Measurements from ENCODE around the gene EEF1AKMT1. TPM values are rescaled to one million over a fixed set of nuclear protein-coding genes. Genes with fewer than 3 reads are reported as not detected.

The EEF1AKMT1 gene
- total RNA-seq, 1 experiment from 2014 or later: 1.5 TPM

DNA sequence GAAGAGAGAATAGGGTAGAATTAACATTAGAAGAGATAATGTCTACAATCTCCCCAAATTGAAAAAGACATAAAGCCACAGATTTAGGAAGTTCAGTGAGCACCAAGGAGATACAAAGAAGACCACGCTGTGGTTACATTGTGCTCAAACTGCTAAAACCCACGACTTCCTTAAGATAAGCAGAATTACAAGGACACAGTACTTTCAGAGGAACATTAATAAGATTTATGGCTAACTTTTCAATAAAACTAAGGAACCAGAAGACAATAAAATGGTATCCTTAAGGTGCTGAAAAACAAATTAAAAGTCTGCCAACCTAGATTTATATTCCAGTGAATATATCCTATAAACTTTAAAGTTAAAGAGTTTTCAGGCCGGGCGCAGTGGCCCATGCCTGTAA is 77.7 kb downstream of the EEF1AKMT1 start:
- Histone ChIP-seq H3K27ac (ENCODE audit: low read length) (no peak overlapping the region), H3K4me1 (ENCODE audit: low read length) (peaks cover 4% of the 10 kb centered on the region)
- no peak for DNase-seq

DNA sequence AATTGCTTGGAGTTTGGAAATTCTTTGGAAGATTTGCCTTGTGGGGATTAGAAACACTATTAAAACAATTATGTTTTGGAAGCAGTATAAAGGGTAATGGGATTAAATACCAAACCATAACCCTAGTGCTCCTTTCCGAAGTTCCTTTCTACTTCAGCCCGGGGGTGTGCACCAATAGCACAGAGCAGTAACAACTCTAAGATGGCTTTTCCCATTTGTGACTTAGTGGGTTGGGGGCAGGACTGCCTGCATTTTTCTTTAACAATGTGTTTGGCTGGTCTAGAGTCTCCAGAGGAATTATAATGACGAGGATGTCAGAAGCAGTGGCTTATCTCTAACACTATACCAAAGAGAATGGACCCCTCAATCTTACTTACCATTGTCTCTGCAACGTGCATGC is 82.1 kb downstream of the EEF1AKMT1 start:
- no peaks in the 10 kb centered on the region for H3K4me1 ChIP-seq (ENCODE audit: low read length)
- no peaks in the 10 kb centered on the region for H3K9me3 ChIP-seq (ENCODE audit: low read length)
- no peaks in the 10 kb centered on the region for H3K36me3 ChIP-seq (ENCODE audit: insufficient read depth, low read length)
- H3K9ac ChIP-seq (ENCODE audit: low read length): no peak overlapping the region
- H3K9me2 ChIP-seq (replicated peaks; ENCODE audit: insufficient read depth, low read length): no peaks in the 10 kb centered on the region
- DNase-seq: no peak
- no peak overlapping the region for H3K4me2 ChIP-seq (ENCODE audit: low read depth, low read length, poor library complexity, severe bottlenecking)
- H4K20me1 ChIP-seq (ENCODE audit: insufficient read depth, low read depth, low read length): 0 out of 2 replicates have a peak, but pooled peaks cover 3% of the 10 kb centered on the region
- H3K79me2 ChIP-seq (ENCODE audit: low read length): no peaks in the 10 kb centered on the region
- H3K27me3 ChIP-seq (ENCODE audit: low read length): no peaks in the 10 kb centered on the region
- H2AFZ ChIP-seq (ENCODE audit: low read length): no peak overlapping the region
- H3K27ac ChIP-seq (ENCODE audit: low read length): no peak overlapping the region
- no peak overlapping the region for H3K4me3 ChIP-seq (ENCODE audit: low read length)

More for the DNA sequence above, 77.7 kb downstream of the EEF1AKMT1 start:
- H3K4me2 ChIP-seq (ENCODE audit: low read depth, low read length, poor library complexity, severe bottlenecking): no peak overlapping the region
- no peaks in the 10 kb centered on the region for H3K9me2 ChIP-seq (replicated peaks; ENCODE audit: insufficient read depth, low read length)
- H3K27me3 ChIP-seq (ENCODE audit: low read length): no peaks in the 10 kb centered on the region
- no peak overlapping the region for H3K4me3 ChIP-seq (ENCODE audit: low read length)
- no peaks in the 10 kb centered on the region for H3K9me3 ChIP-seq (ENCODE audit: low read length)
- 0 out of 2 replicates have a peak, but pooled peaks cover 3% of the 10 kb centered on the region for H4K20me1 ChIP-seq (ENCODE audit: insufficient read depth, low read depth, low read length)
- H3K36me3 ChIP-seq (ENCODE audit: insufficient read depth, low read length): no peaks in the 10 kb centered on the region
- H3K79me2 ChIP-seq (ENCODE audit: low read length): no peaks in the 10 kb centered on the region
- no peak overlapping the region for H2AFZ ChIP-seq (ENCODE audit: low read length)
- H3K9ac ChIP-seq (ENCODE audit: low read length): no peak overlapping the region

DNA sequence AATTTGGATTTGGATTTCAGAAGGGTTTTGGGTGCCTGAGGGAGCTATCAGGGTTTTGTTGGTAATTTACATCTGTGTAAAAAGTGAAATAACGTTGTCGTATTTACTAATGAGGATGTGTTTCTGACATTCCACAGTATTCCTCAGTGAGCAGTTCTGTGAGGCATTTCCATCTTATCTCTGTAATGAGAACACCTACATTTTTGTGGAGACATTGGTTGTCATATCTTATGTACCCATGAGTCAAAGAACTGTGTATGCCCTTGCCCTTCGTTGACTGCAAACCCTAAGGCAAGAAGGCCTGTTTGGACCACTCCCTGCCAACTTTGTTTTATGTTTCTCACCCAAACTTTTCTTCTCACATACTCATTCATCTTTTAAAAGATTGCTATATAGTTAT is 84.5 kb downstream of the EEF1AKMT1 start:
- DNase-seq: no peak
- Histone ChIP-seq H3K4me1 (ENCODE audit: low read length) (no peaks in the 10 kb centered on the region), H4K20me1 (ENCODE audit: insufficient read depth, low read depth, low read length) (0 out of 2 replicates have a peak, but pooled peaks cover 3% of the 10 kb centered on the region), H3K79me2 (ENCODE audit: low read length) (no peaks in the 10 kb centered on the region), H3K4me3 (ENCODE audit: low read length) (no peak overlapping the region), H3K9me2 (replicated peaks; ENCODE audit: insufficient read depth, low read length) (no peaks in the 10 kb centered on the region), H2AFZ (ENCODE audit: low read length) (no peak overlapping the region), H3K27me3 (ENCODE audit: low read length) (no peaks in the 10 kb centered on the region), H3K9ac (ENCODE audit: low read length) (no peak overlapping the region), H3K4me2 (ENCODE audit: low read depth, low read length, poor library complexity, severe bottlenecking) (no peak overlapping the region), H3K9me3 (ENCODE audit: low read length) (no peaks in the 10 kb centered on the region), H3K27ac (ENCODE audit: low read length) (no peak overlapping the region), H3K36me3 (ENCODE audit: insufficient read depth, low read length) (no peaks in the 10 kb centered on the region)

GRCh38 chr13:20686863-20687579 is 86.7 kb downstream of the EEF1AKMT1 start:
- no peaks in the 10 kb centered on the region for H3K79me2 ChIP-seq (ENCODE audit: low read length)
- H3K4me2 ChIP-seq (ENCODE audit: low read depth, low read length, poor library complexity, severe bottlenecking): no peak overlapping the region
- no peaks in the 10 kb centered on the region for H3K36me3 ChIP-seq (ENCODE audit: insufficient read depth, low read length)
- no peak overlapping the region for H3K4me3 ChIP-seq (ENCODE audit: low read length)
- no peaks in the 10 kb centered on the region for H3K9me3 ChIP-seq (ENCODE audit: low read length)
- H3K4me1 ChIP-seq (ENCODE audit: low read length): no peaks in the 10 kb centered on the region
- no peaks in the 10 kb centered on the region for H3K9me2 ChIP-seq (replicated peaks; ENCODE audit: insufficient read depth, low read length)
- no peaks in the 10 kb centered on the region for H4K20me1 ChIP-seq (ENCODE audit: insufficient read depth, low read depth, low read length)
- H3K27me3 ChIP-seq (ENCODE audit: low read length): no peaks in the 10 kb centered on the region
- no peak overlapping the region for H3K27ac ChIP-seq (ENCODE audit: low read length)
- H3K9ac ChIP-seq (ENCODE audit: low read length): no peak overlapping the region
- DNase-seq: no peak
- H2AFZ ChIP-seq (ENCODE audit: low read length): no peak overlapping the region

DNA sequence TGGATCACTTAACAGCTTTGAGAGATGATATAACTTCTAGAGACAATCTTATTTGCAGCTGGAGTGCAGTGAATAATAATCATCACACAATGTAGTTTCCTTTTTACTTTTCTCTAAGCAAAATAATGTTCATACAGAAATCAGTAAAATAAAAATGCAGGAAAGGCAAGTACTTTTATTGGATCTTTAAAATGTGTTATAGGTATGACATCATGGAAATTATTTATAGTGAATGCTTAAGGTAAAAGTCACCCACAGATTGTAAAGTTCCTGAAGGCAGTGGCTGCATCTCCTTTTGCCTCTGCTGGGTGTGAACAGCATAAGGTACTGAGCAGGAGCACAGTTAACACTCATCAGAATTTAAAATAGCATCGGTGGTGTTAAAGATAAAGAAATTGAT is 87.6 kb downstream of the EEF1AKMT1 start:
- Histone ChIP-seq H3K27ac (ENCODE audit: low read length) (no peak overlapping the region), H4K20me1 (ENCODE audit: insufficient read depth, low read depth, low read length) (no peaks in the 10 kb centered on the region), H3K79me2 (ENCODE audit: low read length) (no peaks in the 10 kb centered on the region), H3K9me3 (ENCODE audit: low read length) (no peaks in the 10 kb centered on the region), H3K9ac (ENCODE audit: low read length) (no peak overlapping the region), H3K4me3 (ENCODE audit: low read length) (no peak overlapping the region), H3K27me3 (ENCODE audit: low read length) (no peaks in the 10 kb centered on the region), H3K4me2 (ENCODE audit: low read depth, low read length, poor library complexity, severe bottlenecking) (no peak overlapping the region), H2AFZ (ENCODE audit: low read length) (no peak overlapping the region), H3K9me2 (replicated peaks; ENCODE audit: insufficient read depth, low read length) (no peaks in the 10 kb centered on the region), H3K36me3 (ENCODE audit: insufficient read depth, low read length) (no peaks in the 10 kb centered on the region), H3K4me1 (ENCODE audit: low read length) (no peaks in the 10 kb centered on the region)
- DNase-seq: no peak

DNA sequence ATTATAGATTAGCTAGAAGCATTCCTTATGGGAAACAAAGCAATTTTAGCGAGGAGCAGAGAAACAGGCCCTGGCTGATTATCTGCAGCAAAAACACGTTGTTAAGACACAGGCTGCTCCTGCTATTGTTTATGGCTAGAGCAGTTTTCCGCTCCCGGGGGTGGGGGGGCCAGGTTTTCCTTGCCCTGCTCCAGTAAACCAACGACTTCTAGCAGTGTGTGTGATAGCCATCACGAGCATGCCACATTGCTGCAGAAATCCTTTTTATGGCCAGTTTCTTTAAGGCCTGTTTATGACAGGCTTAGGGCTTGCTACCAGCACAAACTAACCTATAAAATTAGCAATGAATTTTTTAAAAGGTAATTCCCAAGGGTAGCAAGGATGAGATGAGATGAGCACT is 88.7 kb downstream of the EEF1AKMT1 start:
- Histone ChIP-seq H3K9me3 (ENCODE audit: low read length) (no peaks in the 10 kb centered on the region), H2AFZ (ENCODE audit: low read length) (no peak overlapping the region), H3K4me2 (ENCODE audit: low read depth, low read length, poor library complexity, severe bottlenecking) (no peak overlapping the region), H3K4me3 (ENCODE audit: low read length) (no peak overlapping the region), H3K9ac (ENCODE audit: low read length) (no peak overlapping the region), H3K27me3 (ENCODE audit: low read length) (no peaks in the 10 kb centered on the region), H3K4me1 (ENCODE audit: low read length) (no peaks in the 10 kb centered on the region), H3K9me2 (replicated peaks; ENCODE audit: insufficient read depth, low read length) (no peaks in the 10 kb centered on the region), H3K79me2 (ENCODE audit: low read length) (no peaks in the 10 kb centered on the region), H4K20me1 (ENCODE audit: insufficient read depth, low read depth, low read length) (no peaks in the 10 kb centered on the region), H3K27ac (ENCODE audit: low read length) (no peak overlapping the region), H3K36me3 (ENCODE audit: insufficient read depth, low read length) (no peaks in the 10 kb centered on the region)
- no peak for DNase-seq

GRCh38 chr13:20684546-20684945 is 89.2 kb downstream of the EEF1AKMT1 start:
- no peaks in the 10 kb centered on the region for H3K36me3 ChIP-seq (ENCODE audit: insufficient read depth, low read length)
- H3K27me3 ChIP-seq (ENCODE audit: low read length): no peaks in the 10 kb centered on the region
- no peaks in the 10 kb centered on the region for H4K20me1 ChIP-seq (ENCODE audit: insufficient read depth, low read depth, low read length)
- H3K9me2 ChIP-seq (replicated peaks; ENCODE audit: insufficient read depth, low read length): no peaks in the 10 kb centered on the region
- no peak overlapping the region for H3K27ac ChIP-seq (ENCODE audit: low read length)
- H3K9me3 ChIP-seq (ENCODE audit: low read length): no peaks in the 10 kb centered on the region
- H3K4me1 ChIP-seq (ENCODE audit: low read length): no peaks in the 10 kb centered on the region
- H3K9ac ChIP-seq (ENCODE audit: low read length): no peak overlapping the region
- H3K4me3 ChIP-seq (ENCODE audit: low read length): no peak overlapping the region
- no peak overlapping the region for H3K4me2 ChIP-seq (ENCODE audit: low read depth, low read length, poor library complexity, severe bottlenecking)
- no peak overlapping the region for H2AFZ ChIP-seq (ENCODE audit: low read length)
- DNase-seq: no peak
- H3K79me2 ChIP-seq (ENCODE audit: low read length): no peaks in the 10 kb centered on the region

DNA sequence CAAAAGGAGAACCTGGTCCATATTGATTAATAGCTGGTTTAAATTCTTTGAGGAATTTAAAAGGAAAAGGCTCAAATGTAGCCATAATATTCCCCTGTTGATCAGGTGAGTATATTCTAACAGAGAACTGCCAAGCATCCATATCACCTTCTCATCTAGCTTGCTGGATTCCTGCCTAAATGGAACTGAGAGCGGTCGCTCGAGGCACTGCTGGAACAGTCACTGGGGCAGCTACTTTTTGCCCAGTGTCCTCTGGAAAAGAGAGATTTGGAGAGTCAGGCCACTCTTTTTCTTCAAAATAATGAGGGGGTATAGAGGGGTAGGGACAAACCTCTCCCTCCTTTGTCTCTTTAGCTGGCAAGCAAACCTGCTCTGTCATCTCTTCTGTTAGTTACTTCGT is 89.7 kb downstream of the EEF1AKMT1 start:
- H3K27ac ChIP-seq (ENCODE audit: low read length): no peak overlapping the region
- no peaks in the 10 kb centered on the region for H3K4me1 ChIP-seq (ENCODE audit: low read length)
- no peak overlapping the region for H3K9ac ChIP-seq (ENCODE audit: low read length)
- no peaks in the 10 kb centered on the region for H4K20me1 ChIP-seq (ENCODE audit: insufficient read depth, low read depth, low read length)
- H2AFZ ChIP-seq (ENCODE audit: low read length): no peak overlapping the region
- no peak overlapping the region for H3K4me2 ChIP-seq (ENCODE audit: low read depth, low read length, poor library complexity, severe bottlenecking)
- H3K9me2 ChIP-seq (replicated peaks; ENCODE audit: insufficient read depth, low read length): no peaks in the 10 kb centered on the region
- H3K36me3 ChIP-seq (ENCODE audit: insufficient read depth, low read length): no peaks in the 10 kb centered on the region
- H3K9me3 ChIP-seq (ENCODE audit: low read length): no peaks in the 10 kb centered on the region
- no peak overlapping the region for H3K4me3 ChIP-seq (ENCODE audit: low read length)
- H3K79me2 ChIP-seq (ENCODE audit: low read length): no peaks in the 10 kb centered on the region
- no peak for DNase-seq
- no peaks in the 10 kb centered on the region for H3K27me3 ChIP-seq (ENCODE audit: low read length)
